IMR-90 (cell line): ENCODE measurements around the gene NOS1AP. TPM values are rescaled to one million over a fixed set of nuclear protein-coding genes. Genes with fewer than 3 reads are reported as not detected.

Source experiments
- ATAC-seq: fragments of 200-7000 bp; cut with Tn5 transposase; 2 replicates; pipeline ENCODE4 v1.9.1; 2020; ENCODE audit warnings: low read depth, mild to moderate bottlenecking, moderate library complexity
- BruUV-seq: library from RNA; stranded (reverse); fragments of 400-500 nt; replicated peaks from 2 replicates; lab custom pipeline; 2021; lab: Mats Ljungman, UMichigan
- CTCF ChIA-PET: fragments of 300-600 bp; formaldehyde crosslinking; extraction: SDS; loops from one replicate; lab custom pipeline; 2021; ENCODE audit warnings: antibody characterized with exemption; lab: Yijun Ruan, JAX
- POLR2A ChIA-PET: fragments of 300-600 bp; sonication (Branson Sonifier 250); formaldehyde crosslinking; loops from one replicate; lab custom pipeline; 2022; ENCODE audit warnings: antibody characterized with exemption; ENCODE audit not compliant: unreplicated experiment; lab: Charles Lee
- DNase-seq: peaks from one replicate; pipeline ENCODE4 v3.0.0; 2013
- H2AFZ ChIP-seq: replicated peaks from 2 replicates; pipeline ENCODE3; 2013; ENCODE audit warnings: low read length, mild to moderate bottlenecking; ENCODE audit not compliant: poor library complexity
- H2AK5ac ChIP-seq: 2 replicates; pipeline ENCODE4 v1.6.1; 2013; ENCODE audit warnings: low read depth, low read length, inconsistent platforms
- H2AK9ac ChIP-seq: replicated peaks from 2 replicates; pipeline ENCODE3; 2013; ENCODE audit warnings: mild to moderate bottlenecking, low read depth, low read length, moderate library complexity; ENCODE audit not compliant: poor library complexity
- H2BK120ac ChIP-seq: 2 replicates; pipeline ENCODE4 v1.6.1; 2013; ENCODE audit warnings: low read depth, low read length, inconsistent platforms
- H2BK15ac ChIP-seq: 3 replicates; pipeline ENCODE4 v1.6.1; 2013; ENCODE audit warnings: low read depth, low read length, inconsistent platforms
- H2BK20ac ChIP-seq: 2 replicates; pipeline ENCODE4 v1.6.1; 2013; ENCODE audit warnings: low read depth, mild to moderate bottlenecking, inconsistent platforms, low read length, moderate library complexity
- H2BK5ac ChIP-seq: 2 replicates; pipeline ENCODE4 v1.6.1; 2013; ENCODE audit warnings: mild to moderate bottlenecking, low read depth, low read length, inconsistent platforms; ENCODE audit not compliant: poor library complexity, severe bottlenecking
- H3K14ac ChIP-seq: replicated peaks from 2 replicates; pipeline ENCODE4 v1.6.1; 2013; ENCODE audit warnings: low read depth, low read length, inconsistent platforms
- H3K18ac ChIP-seq: 2 replicates; pipeline ENCODE4 v1.6.1; 2013; ENCODE audit warnings: low read depth, low read length, control low read depth
- H3K23ac ChIP-seq: 2 replicates; pipeline ENCODE4 v1.6.1; 2013; ENCODE audit warnings: low read depth, low read length, inconsistent platforms
- H3K27ac ChIP-seq: 2 replicates; pipeline ENCODE4 v1.5.1; 2013; ENCODE audit warnings: mild to moderate bottlenecking, control low read depth, low read length; ENCODE audit not compliant: insufficient read depth
- H3K27me3 ChIP-seq: 2 replicates; pipeline ENCODE4 v1.6.1; 2013; ENCODE audit warnings: low read length; ENCODE audit not compliant: control insufficient read depth, insufficient read depth
- H3K36me3 ChIP-seq: 2 replicates; pipeline ENCODE4 v1.6.1; 2013; ENCODE audit warnings: low read length, mixed read lengths; ENCODE audit not compliant: control insufficient read depth, insufficient read depth
- H3K4ac ChIP-seq: 2 replicates; pipeline ENCODE4 v1.6.1; 2013; ENCODE audit warnings: low read depth, low read length, inconsistent platforms
- H3K4me1 ChIP-seq: 2 replicates; pipeline ENCODE4 v1.6.1; 2013; ENCODE audit warnings: low read length, mixed read lengths; ENCODE audit not compliant: control insufficient read depth, insufficient read depth
- H3K4me2 ChIP-seq: 2 replicates; pipeline ENCODE4 v1.6.1; 2013; ENCODE audit warnings: low read depth, mild to moderate bottlenecking, control low read depth, low read length, moderate library complexity
- H3K4me3 ChIP-seq: 2 replicates; pipeline ENCODE4 v1.5.1; 2013; ENCODE audit warnings: low read depth, mild to moderate bottlenecking, control low read depth, low read length, moderate library complexity; ENCODE audit not compliant: insufficient read depth
- H3K56ac ChIP-seq: 2 replicates; pipeline ENCODE4 v1.6.1; 2013; ENCODE audit warnings: low read length, inconsistent platforms; ENCODE audit not compliant: insufficient read depth; ENCODE audit errors: extremely low read depth
- H3K79me1 ChIP-seq, 2 experiments: 2 replicates each; pipeline ENCODE4 v1.6.1; 2013; ENCODE audit warnings: low read length in 2 of 2, inconsistent platforms in 1 of 2, low read depth in 1 of 2
- H3K9ac ChIP-seq: 2 replicates; pipeline ENCODE4 v1.6.1; 2013; ENCODE audit warnings: low read depth, low read length, control low read depth
- H3K9me1 ChIP-seq: 2 replicates; pipeline ENCODE4 v1.6.1; 2013; ENCODE audit warnings: low read length, inconsistent platforms; ENCODE audit not compliant: insufficient read depth
- H3K9me3 ChIP-seq: 2 replicates; pipeline ENCODE4 v1.6.1; 2013; ENCODE audit warnings: low read length; ENCODE audit not compliant: control insufficient read depth, insufficient read depth
- H4K20me1 ChIP-seq: 2 replicates; pipeline ENCODE4 v1.6.1; 2013; ENCODE audit warnings: low read length, inconsistent platforms; ENCODE audit not compliant: insufficient read depth
- H4K5ac ChIP-seq: 2 replicates; pipeline ENCODE4 v1.6.1; 2013; ENCODE audit warnings: mild to moderate bottlenecking, low read depth, low read length, control low read depth
- H4K8ac ChIP-seq, 2 experiments: 2 replicates each; pipeline ENCODE4 v1.6.1; 2013; ENCODE audit warnings: low read depth in 2 of 2, low read length in 2 of 2, control low read depth in 1 of 2, inconsistent platforms in 1 of 2
- H4K91ac ChIP-seq: 2 replicates; pipeline ENCODE4 v1.6.1; 2013; ENCODE audit warnings: low read depth, low read length, inconsistent platforms; ENCODE audit not compliant: insufficient read depth
- BHLHE40 ChIP-seq: fragments of 150-350 bp; IDR thresholded peaks from 2 replicates; pipeline ENCODE4 v1.6.1; 2016; ENCODE audit warnings: mild to moderate bottlenecking, low read depth, low read length
- CHD1 ChIP-seq: IDR thresholded peaks from 2 replicates; pipeline ENCODE4 v1.6.1; 2012; ENCODE audit warnings: low read depth, low read length, improper control_type of control experiment
- FOS ChIP-seq: fragments of 150-350 bp; IDR thresholded peaks from 2 replicates; pipeline ENCODE4 v1.6.1; 2016; ENCODE audit warnings: low read depth, low read length
- MAFK ChIP-seq: IDR thresholded peaks from 2 replicates; pipeline ENCODE4 v1.6.1; 2012; ENCODE audit warnings: low read depth, low read length, improper control_type of control experiment
- MAZ ChIP-seq: IDR thresholded peaks from 2 replicates; pipeline ENCODE4 v1.6.1; 2012; ENCODE audit warnings: low read depth, mild to moderate bottlenecking, low read length, improper control_type of control experiment, moderate library complexity, borderline replicate concordance
- MXI1 ChIP-seq: IDR thresholded peaks from 2 replicates; pipeline ENCODE4 v1.6.1; 2012; ENCODE audit warnings: low read depth, mild to moderate bottlenecking, low read length, moderate library complexity, borderline replicate concordance
- NFE2L2 ChIP-seq: fragments of 150-350 bp; IDR thresholded peaks from 2 replicates; pipeline ENCODE4 v1.6.1; 2016; ENCODE audit warnings: low read depth, mild to moderate bottlenecking, low read length
- POLR2A ChIP-seq: IDR thresholded peaks from 2 replicates; pipeline ENCODE4 v1.6.1; 2012; ENCODE audit warnings: mild to moderate bottlenecking, low read depth, low read length
- RAD21 ChIP-seq: IDR thresholded peaks from 2 replicates; pipeline ENCODE4 v1.6.1; 2012; ENCODE audit warnings: low read length, improper control_type of control experiment
- SMC3 ChIP-seq: fragments of 150-350 bp; IDR thresholded peaks from 2 replicates; pipeline ENCODE4 v1.6.1; 2016; ENCODE audit warnings: low read depth, mild to moderate bottlenecking, antibody characterized with exemption, low read length, moderate library complexity
- WGBS, 2 experiments: methylation state at CpG; one replicate each; pipeline versions ENCODE4 v1.1.5 to v1.1.7; 2013; ENCODE audit warnings: missing lambda C conversion rate in 2 of 2; ENCODE audit not compliant: insufficient read length in 1 of 2; ENCODE audit errors: extremely low coverage in 2 of 2; 5-methylcytosine and 5-hydroxymethylcytosine counted together
- dilution Hi-C: fragments of 300-500 bp; cut with HindIII; formaldehyde crosslinking; loops from one replicate; pipeline ENCODE4 v1.14.3; 2018; ENCODE audit warnings: low sequenced_read_pairs; ENCODE audit not compliant: unreplicated experiment
- in situ Hi-C: fragments of 300-500 bp; cut with MboI; formaldehyde crosslinking; loops from 3 replicates; pipeline ENCODE4 v1.14.3; 2019; ENCODE audit warnings: low sequenced_read_pairs, inconsistent platforms, mixed read lengths
- intact Hi-C: fragments of 100-400 bp; cut with micrococcal nuclease; formaldehyde crosslinking; loops from 2 replicates; pipeline ENCODE4 v1.10.0; 2022
- polyA plus RNA-seq, 3 experiments: library from polyadenylated mRNA; depleted of rRNA; stranded (reverse); fragments of >200 nt; gene quantifications; 2 replicates each; pipeline ENCODE4 v1.2.3, GENCODE V29; 2012; ENCODE audit warnings: low replicate concordance in 1 of 3
- total RNA-seq: library from RNA; depleted of rRNA; stranded (reverse); fragments of >200 nt; gene quantifications from 2 replicates; pipeline ENCODE4 v1.2.3, GENCODE V29; 2012
- TF ChIP-seq, protein P1 (sequence below): fragments of 150-350 bp; IDR thresholded peaks from 2 replicates; pipeline ENCODE4 v1.6.1; 2017; ENCODE audit warnings: mild to moderate bottlenecking, antibody characterized with exemption, low read length, low read depth
- TF ChIP-seq, protein P2 (sequence below): fragments of 150-350 bp; IDR thresholded peaks from 2 replicates; pipeline ENCODE4 v1.6.1; 2016; ENCODE audit warnings: low read depth, mild to moderate bottlenecking, low read length, moderate library complexity, borderline replicate concordance
- TF ChIP-seq, protein P3 (sequence below): conservative IDR thresholded peaks from 2 replicates; pipeline ENCODE4 v1.5.1; 2012; ENCODE audit warnings: mild to moderate bottlenecking, low read depth, low read length, improper control_type of control experiment

NOS1AP gene
- total and polyA plus RNA-seq, 2 of the 4 experiments (the other 2 are of a cell fraction) = 0.18 to 0.19 TPM

DNA sequence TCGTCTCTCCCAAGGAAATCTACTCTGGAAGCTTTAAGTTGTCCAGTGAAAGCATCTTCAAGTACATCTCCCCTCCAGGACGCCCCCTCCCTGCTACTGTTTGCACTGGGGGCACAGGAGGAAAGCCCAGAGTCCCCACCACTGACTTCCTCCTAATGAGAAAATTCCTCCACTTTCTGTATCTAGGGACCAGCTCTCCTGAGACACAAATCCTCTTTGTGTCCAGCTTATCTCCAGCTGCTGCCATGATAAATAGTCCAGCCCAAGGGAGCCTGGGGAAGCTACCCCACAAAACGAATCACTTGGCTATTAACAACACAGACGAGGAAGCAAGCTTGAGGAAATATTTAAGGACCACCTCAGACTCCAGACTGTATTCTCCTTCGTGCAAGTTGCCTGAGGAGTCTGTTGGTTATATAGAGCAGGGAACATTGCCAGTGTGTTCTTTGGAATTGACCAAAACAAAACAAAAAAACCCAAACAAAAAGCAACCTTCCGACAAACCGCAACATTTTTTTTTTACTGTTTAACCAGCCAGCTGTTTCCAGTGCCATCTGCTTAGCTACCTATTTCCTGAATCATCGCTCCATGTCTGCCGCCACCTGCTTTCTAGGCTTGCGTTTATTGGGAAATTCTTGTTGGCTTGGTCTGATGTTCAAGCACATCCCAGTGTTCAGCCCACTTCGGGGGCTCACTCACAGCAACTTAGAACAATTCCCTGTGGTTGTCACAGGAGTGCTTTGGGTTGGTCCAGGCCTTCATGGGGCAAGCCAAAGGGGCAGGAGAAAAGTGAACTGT lies 319.7 kb downstream of the NOS1AP start (continued):
- TF ChIP-seq CHD1 = no peak

DNA sequence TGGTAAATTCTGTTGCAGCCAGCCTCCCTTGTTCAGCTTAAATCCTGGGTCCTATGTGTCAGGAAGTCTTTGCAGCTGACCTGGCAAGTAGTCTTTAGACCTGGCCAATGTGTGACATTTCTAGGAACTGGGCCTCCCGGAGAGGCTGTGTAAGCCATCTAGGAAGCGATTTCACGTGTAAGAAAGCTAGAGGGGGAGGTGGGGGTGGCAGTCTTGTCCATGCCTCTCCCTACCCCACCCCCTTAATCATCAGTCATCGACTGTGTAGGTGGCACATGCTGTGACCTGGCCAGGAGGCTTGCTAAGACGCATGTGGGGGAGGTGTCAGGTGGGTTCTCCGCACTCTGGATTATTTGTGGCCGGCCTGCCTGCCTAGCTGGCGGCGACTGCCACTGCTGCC lies 320.5 kb downstream of the NOS1AP start:
- Histone ChIP-seq H4K5ac (no peak overlapping the region), H2BK5ac (no peak overlapping the region), H3K4me2 (no peak overlapping the region), H3K27ac (no peak overlapping the region), H2AK9ac (no peak overlapping the region), H3K79me1 (no peaks in the 10 kb centered on the region), H3K36me3 (no peaks in the 10 kb centered on the region), H2BK120ac (no peak overlapping the region), H3K14ac (no peak overlapping the region), H2AFZ (no peak overlapping the region), H4K20me1 (no peaks in the 10 kb centered on the region), H4K8ac (no peak overlapping the region), H3K4me3 (no peak overlapping the region), H3K9ac (no peak overlapping the region), H2AK5ac (no peak overlapping the region), H3K56ac (no peak overlapping the region), H2BK20ac (no peak overlapping the region), H3K4me1 (no peaks in the 10 kb centered on the region), H3K9me3 (no peaks in the 10 kb centered on the region), H3K23ac (no peak overlapping the region), H3K9me1 (no peaks in the 10 kb centered on the region), H3K4ac (no peak overlapping the region), H3K18ac (no peak overlapping the region), H3K27me3 (peaks cover 26% of the 10 kb centered on the region), H2BK15ac (no peak overlapping the region), H4K91ac (no peak overlapping the region)
- WGBS, 2 experiments = 87% methylated on average over 4 of the region's 9 CpGs; no CpG with 5 or more reads in 1 of the 2 experiments
- dilution Hi-C loops (no loop called here), in situ Hi-C loops (loop anchor here (5.0 to 25.0 kb wide), 2 partner anchors 333 to 603 kb away; no protein-coding TSS in a partner anchor), intact Hi-C loops (loop anchor here (5.0 to 10.0 kb wide), 2 partner anchors 113 to 595 kb away; no protein-coding TSS in a partner anchor)
- CTCF ChIA-PET = interaction anchor here (3.9 kb wide), 1 partner anchor 334 kb away, joined by 18 read pairs; no protein-coding TSS in a partner anchor
- ATAC-seq (no peak), DNase-seq (no peak)
- POLR2A ChIA-PET = no interaction called here
- BruUV-seq = no TSS peak
- TF ChIP-seq, protein P1, sequence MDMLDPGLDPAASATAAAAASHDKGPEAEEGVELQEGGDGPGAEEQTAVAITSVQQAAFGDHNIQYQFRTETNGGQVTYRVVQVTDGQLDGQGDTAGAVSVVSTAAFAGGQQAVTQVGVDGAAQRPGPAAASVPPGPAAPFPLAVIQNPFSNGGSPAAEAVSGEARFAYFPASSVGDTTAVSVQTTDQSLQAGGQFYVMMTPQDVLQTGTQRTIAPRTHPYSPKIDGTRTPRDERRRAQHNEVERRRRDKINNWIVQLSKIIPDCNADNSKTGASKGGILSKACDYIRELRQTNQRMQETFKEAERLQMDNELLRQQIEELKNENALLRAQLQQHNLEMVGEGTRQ = no peak
- TF ChIP-seq, protein P2, sequence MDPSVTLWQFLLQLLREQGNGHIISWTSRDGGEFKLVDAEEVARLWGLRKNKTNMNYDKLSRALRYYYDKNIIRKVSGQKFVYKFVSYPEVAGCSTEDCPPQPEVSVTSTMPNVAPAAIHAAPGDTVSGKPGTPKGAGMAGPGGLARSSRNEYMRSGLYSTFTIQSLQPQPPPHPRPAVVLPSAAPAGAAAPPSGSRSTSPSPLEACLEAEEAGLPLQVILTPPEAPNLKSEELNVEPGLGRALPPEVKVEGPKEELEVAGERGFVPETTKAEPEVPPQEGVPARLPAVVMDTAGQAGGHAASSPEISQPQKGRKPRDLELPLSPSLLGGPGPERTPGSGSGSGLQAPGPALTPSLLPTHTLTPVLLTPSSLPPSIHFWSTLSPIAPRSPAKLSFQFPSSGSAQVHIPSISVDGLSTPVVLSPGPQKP = no peak
- no peak for TF ChIP-seq FOS
- TF ChIP-seq SMC3 = no peak
- no peak for TF ChIP-seq BHLHE40
- no peak for TF ChIP-seq NFE2L2
- TF ChIP-seq RAD21 = no peak
- TF ChIP-seq MAFK = no peak
- no peak for TF ChIP-seq MXI1
- no peak for TF ChIP-seq POLR2A
- TF ChIP-seq MAZ = no peak
- no peak for TF ChIP-seq CHD1
- TF ChIP-seq, protein P3, sequence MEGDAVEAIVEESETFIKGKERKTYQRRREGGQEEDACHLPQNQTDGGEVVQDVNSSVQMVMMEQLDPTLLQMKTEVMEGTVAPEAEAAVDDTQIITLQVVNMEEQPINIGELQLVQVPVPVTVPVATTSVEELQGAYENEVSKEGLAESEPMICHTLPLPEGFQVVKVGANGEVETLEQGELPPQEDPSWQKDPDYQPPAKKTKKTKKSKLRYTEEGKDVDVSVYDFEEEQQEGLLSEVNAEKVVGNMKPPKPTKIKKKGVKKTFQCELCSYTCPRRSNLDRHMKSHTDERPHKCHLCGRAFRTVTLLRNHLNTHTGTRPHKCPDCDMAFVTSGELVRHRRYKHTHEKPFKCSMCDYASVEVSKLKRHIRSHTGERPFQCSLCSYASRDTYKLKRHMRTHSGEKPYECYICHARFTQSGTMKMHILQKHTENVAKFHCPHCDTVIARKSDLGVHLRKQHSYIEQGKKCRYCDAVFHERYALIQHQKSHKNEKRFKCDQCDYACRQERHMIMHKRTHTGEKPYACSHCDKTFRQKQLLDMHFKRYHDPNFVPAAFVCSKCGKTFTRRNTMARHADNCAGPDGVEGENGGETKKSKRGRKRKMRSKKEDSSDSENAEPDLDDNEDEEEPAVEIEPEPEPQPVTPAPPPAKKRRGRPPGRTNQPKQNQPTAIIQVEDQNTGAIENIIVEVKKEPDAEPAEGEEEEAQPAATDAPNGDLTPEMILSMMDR = no peak
